Measurements from ENCODE around the gene ZNF418.

DNA sequence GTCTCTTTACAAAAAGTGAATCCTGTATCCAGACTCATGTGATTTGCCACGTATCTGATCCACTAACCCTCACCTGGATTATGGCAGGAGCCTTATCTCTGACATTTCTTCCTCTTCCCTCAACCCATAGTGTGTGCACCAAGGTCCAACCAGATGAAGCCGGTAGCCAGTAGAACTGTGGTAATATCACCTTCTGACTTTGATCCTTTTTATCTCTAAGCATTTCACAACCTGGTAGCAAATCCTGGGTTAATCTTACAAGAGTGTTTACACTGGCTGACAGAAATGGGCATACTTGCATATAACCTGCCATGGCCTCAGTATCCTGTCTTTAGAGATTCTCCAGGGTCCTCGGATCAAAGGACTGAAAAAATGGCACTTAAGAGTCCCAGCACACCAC, 20.7 kb downstream of the ZNF418 start:
- TF ChIP-seq, protein P1, sequence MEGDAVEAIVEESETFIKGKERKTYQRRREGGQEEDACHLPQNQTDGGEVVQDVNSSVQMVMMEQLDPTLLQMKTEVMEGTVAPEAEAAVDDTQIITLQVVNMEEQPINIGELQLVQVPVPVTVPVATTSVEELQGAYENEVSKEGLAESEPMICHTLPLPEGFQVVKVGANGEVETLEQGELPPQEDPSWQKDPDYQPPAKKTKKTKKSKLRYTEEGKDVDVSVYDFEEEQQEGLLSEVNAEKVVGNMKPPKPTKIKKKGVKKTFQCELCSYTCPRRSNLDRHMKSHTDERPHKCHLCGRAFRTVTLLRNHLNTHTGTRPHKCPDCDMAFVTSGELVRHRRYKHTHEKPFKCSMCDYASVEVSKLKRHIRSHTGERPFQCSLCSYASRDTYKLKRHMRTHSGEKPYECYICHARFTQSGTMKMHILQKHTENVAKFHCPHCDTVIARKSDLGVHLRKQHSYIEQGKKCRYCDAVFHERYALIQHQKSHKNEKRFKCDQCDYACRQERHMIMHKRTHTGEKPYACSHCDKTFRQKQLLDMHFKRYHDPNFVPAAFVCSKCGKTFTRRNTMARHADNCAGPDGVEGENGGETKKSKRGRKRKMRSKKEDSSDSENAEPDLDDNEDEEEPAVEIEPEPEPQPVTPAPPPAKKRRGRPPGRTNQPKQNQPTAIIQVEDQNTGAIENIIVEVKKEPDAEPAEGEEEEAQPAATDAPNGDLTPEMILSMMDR (IDR thresholded peaks at IDR 0.05), result no peak
- TF ChIP-seq ZFX (IDR thresholded peaks at IDR 0.05; ENCODE audit: borderline replicate concordance), result no peak
